HG02610 (cell line): ENCODE measurements around the gene EVC.

Experiments used
- ATAC-seq: cut with Tn5 transposase; IDR thresholded peaks from one replicate; pipeline ENCODE4 v1.9.1; 2021; ENCODE audit warnings: mild to moderate bottlenecking, moderate library complexity; ENCODE audit not compliant: unreplicated experiment

EVC gene

DNA sequence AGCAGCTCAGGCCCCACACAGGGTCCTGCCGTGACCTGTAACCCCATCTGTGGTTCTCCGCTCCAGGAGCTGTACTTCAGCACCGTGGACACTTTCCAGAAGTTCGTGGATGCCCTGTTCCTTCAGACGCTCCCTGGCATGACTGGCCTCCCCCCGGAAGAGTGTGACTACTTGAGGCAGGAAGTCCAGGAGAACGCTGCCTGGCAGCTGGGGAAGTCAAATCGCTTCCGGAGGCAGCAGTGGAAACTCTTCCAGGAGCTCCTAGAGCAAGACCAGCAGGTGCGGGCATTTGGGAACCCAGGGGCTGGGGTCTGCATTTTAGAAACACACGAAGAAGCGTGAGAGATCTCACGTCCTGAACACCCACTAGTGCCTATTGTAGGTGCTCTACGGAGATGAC is 72.5 kb downstream of the EVC start:
- ATAC-seq = no peak

DNA sequence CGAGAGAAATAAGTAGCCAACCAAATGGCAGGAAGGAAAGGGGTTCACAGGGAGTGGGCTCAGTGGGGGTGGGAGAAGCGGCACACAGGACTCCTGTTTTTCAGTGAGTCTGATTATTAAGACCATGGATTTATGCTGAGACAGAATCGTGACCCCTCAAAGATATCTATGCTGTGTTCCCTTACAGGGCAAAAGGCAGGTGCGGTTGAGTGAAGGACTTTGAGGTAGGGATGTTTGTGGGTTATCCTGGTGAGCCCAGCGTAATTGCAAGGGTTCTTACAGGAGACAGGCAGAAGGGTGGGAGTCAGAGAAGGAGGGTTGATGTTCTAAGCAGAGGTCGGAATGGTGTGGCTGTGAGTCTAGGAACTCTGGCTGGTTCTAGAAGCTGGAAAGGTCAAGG is 73.0 kb downstream of the EVC start:
- ATAC-seq = no peak

DNA sequence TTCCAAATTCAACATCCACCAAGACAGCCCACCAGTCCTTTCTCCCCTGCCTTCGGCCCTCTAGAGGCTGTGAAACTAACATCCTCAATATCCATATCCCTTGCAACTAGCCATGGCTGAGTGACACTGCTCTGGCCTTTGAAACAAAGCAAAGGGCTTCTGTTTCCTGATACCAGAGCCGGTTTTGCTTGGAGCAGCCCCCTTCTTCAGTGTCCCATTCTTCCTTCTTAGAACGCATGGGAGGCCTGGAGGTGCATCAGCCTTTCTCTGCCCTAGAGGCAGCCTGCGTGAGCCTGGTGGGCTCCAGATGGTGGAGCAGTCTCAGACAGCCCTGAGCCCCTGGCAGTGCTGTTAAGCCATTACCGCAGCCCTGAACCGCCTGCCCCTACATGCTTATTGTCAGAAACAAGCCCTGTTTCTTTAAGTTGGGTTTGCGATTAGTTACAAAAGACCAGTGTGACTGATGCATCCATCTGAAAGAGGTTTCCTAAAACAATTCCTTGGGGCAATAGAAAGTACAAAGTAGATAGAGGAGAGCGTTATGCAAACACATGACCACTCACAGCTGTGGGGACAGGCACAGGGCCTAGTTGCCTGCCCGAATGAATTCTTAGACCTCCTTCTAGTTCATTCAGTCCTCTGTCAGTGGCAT is 74.1 kb downstream of the EVC start:
- no peak for ATAC-seq

DNA sequence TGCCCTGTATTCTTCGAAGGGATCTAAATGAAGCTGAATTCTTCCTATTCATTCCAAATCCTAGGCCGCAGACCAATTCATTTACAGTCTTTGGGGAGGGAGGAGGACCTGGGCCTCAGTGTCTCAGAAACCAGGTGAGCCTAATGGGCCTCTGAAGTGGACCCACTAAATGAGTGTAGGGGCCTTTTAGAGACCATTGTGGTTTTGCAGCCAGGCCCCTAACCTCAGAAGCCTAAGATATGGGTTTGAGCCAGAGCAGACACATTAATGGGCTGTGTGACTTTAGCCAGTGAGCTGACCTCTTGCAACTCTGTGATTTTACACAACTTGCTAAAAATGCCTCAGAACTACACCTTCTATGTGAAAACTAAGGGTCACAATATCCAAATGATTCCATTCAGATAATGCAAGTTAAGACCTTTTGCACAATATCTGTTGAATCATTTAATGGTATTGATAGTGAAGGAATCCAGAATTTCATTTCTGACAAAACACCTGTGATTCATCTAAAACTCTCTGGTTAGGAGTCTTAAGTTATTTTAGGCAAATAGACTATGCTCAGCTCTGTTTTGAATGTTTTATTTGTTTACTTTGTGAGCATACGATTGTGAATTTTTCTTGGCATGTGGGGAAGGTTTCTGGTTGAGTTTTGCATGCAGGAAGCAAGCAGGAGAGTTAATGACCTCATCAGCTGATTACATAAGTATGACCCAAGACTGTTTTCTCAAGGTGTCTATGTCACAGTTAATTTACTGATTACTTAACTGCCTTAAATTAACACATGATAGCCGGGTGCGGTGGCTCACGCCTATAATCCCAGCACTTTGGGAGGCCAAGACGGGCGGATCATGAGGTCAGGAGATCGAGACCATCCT is 75.0 kb downstream of the EVC start:
- no peak for ATAC-seq

DNA sequence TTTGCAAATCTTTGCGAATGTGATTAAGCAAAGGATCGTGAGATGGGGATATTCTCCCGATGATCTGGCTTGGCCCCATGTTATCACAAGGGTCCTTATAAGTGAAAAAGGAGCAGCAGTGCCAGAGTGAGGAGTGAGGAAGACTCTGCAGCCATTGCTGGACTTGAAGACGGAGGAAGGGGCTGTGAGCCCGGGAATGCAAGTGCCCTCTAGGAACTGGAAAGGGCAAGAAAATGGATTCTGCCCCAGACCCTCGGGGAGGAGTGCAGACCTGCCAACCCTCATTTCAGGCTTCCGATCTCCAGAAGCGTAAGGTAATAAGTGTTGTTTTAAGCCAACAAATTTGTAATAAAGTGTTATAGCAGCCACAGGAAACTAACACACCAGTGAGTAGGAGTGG is 76.3 kb downstream of the EVC start:
- no peak for ATAC-seq

GRCh38 chr4:5788144-5788543 is 77.1 kb downstream of the EVC start:
- no peak for ATAC-seq

GRCh38 chr4:5789141-5789540 is 78.1 kb downstream of the EVC start:
- no peak for ATAC-seq

DNA sequence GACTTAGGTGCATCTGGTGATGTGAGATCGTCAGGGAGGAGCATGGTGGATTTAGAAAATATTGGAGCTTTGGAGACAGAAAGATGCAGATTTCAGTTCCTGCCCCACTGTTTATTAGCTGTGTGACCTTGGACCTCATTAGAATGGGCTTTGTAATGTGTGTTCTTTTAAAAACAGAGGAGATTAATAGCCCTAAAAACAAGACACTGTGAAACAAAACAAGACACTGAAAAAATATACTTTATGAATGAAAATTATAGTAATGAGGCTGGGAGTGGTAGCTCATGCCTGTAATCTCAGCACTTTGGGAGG is 79.5 kb downstream of the EVC start:
- ATAC-seq = no peak

DNA sequence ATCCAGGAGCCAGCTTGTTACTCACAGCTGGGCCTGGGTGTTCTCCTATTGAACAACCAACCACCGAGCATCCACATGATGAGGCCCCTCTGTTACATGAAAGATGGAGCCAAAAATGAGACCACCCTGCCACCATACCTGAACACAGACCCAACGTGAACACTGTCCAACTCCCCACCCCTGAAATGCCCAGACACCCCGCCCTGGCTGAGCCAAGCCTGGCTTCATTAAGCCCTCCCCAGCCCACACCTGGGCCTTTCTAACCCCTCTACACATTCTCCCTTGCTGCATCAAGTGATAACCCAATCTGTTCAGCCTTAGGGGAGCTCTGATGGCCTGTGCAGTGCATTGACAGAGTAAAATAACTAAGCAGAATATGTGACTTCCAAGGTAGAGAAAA is 80.7 kb downstream of the EVC start:
- ATAC-seq = no peak

DNA sequence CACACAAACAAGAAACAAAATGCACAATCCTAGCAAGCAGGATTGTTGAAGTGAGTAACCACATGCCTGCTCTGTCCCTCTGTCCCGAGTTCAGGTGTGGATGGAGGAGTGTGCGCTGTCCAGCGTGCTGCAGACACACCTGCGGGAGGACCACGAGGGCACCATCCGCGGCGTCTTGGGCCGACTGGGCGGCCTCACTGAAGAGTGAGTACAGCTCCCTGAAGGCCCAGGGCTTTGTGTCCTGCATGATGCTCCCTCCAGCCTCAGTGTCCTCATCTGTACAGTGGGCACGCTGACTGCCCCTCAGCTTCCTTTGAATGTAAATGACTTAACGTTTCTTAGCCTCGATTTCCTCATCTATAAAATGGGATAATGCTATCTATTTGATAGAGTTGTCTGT is 82.5 kb downstream of the EVC start:
- no peak for ATAC-seq

- ATAC-seq = no peak
Observed at GRCh38 chr4:5795580-5795979, 84.6 kb downstream of the EVC start.

GRCh38 chr4:5796976-5797375 is 86.0 kb downstream of the EVC start:
- ATAC-seq = no peak

- no peak for ATAC-seq
Observed at GRCh38 chr4:5797866-5798265, 86.9 kb downstream of the EVC start.

DNA sequence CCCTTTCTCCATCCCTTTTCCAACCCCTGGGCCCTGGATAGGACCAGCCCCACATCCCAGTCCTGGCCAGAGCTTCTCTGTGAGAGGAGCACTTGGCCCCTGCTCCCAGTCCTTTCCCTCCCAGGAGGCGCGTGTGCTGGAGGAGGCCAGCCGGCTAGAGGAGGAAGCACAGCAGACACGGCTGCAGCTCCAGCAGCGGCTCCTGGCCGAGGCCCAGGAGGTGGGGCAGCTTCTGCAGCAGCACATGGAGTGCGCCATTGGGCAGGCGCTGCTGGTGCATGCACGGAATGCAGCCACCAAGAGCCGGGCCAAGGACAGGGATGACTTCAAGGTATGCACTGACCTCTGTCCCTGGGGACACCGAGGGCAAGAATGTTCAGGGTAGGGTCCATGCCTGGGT is 87.5 kb downstream of the EVC start:
- no peak for ATAC-seq

GRCh38 chr4:5798946-5799345 is 87.9 kb downstream of the EVC start:
- no peak for ATAC-seq

GRCh38 chr4:5799406-5799805 is 88.4 kb downstream of the EVC start:
- no peak for ATAC-seq

DNA sequence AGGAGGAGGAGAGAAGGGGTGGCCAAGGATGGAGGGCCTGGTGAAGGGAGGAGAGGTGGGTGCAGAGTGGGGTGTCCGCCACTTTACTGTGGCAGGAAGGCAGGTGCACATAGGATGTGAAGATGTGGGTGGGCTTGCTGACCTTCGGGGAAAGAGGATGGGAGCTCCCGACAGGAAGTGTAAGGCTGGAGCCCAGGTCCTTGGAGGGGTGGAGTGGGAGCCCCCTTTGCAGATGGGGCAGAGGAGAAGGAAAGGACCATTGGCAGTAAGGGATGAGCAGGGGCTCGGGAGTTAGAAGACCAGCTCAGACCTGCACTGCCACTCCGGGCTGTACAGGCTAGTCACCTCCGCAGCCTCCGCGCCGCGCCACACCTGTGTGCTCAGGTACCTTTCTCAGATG is 89.5 kb downstream of the EVC start:
- ATAC-seq = no peak

DNA sequence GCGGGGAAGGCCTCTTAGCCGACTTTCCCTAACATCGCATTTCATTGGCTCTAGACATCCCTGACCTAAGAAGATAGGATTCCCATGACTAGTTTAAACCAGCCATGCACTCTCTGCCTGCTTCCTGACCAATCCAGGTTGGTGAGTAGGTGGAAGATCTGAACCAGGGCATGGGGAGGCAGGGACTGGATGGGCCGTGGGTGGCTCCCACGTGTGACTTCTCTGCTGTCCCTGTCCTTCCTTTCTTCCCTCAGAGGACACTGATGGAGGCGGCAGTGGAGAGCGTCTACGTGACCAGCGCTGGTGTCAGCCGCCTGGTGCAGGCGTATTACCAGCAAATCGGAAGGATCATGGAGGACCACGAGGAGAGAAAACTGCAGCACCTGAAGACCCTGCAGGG is 90.7 kb downstream of the EVC start:
- no peak for ATAC-seq

GRCh38 chr4:5802565-5802964 is 91.6 kb downstream of the EVC start:
- ATAC-seq = no peak

DNA sequence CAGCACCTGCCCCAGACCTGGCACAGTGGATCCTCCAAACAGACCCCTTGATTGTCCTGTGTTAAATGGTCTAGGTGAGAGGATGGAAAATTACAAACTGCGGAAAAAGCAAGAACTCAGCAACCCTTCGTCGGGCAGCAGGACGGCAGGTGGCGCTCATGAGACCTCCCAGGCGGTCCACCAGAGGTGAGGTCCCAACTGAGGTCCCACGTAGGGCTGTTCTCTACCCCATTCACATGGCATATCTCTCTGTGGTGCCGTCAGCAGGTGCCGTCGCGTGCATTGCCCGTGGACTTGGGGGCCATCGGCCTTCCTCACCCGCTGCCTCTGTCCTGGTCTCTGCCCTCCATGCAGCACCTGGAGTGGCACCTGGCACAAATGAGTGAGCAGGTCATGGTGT is 93.7 kb downstream of the EVC start:
- ATAC-seq = no peak

DNA sequence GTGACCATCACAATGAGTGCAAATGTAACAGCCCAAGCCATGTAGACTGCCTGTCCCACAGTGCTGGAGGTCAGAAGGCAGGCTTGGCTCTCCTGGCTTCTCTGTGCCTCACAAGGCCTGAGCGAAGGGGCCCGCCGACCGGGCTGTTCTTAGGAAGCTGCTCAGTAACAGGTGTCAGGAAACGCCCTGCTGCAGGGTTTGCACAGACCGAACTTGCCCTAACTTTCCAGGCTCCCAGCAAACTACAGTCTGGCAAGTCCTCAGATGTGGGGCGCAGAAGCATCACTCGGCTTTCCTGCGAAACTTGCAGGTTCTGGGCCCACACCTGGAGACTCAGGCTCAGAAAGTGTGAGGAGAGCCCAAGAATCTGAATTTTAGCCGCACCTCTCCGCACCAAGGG is 94.3 kb downstream of the EVC start:
- no peak for ATAC-seq

- ATAC-seq = no peak
Observed at GRCh38 chr4:5808081-5808741, 97.2 kb downstream of the EVC start.
